HG03064 (cell line): ENCODE results near the gene ADD2.
"Not testable (repeated sequence)": the region's sequence is repeated elsewhere in the genome, so short reads cannot be mapped to it uniquely, and the experiment has no call there.

Experiments
- ATAC-seq: cut with Tn5 transposase; IDR thresholded peaks from one replicate; pipeline ENCODE4 v1.9.1; 2021; ENCODE audit warnings: low read depth; ENCODE audit not compliant: unreplicated experiment

ADD2 gene

DNA sequence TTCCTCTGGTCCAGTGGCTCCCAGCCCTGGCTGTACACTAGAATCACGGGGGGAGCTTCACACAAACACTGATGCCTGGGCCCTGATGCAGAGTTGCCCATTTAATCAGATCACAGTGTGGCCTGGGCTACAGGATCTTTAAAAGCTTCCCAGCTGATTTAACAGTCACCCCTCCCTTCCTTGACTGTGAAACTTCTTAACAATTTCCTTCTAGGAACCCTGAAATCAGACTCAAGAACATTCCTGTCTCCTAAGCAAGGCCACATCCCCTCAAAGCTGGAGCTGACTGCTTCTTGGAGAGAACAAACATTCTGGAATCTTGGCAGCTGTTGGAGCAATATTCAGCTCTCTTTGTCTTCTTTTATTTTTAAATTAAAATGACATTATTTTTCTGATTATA lies 88.7 kb downstream of the ADD2 start:
- no peak for ATAC-seq

DNA sequence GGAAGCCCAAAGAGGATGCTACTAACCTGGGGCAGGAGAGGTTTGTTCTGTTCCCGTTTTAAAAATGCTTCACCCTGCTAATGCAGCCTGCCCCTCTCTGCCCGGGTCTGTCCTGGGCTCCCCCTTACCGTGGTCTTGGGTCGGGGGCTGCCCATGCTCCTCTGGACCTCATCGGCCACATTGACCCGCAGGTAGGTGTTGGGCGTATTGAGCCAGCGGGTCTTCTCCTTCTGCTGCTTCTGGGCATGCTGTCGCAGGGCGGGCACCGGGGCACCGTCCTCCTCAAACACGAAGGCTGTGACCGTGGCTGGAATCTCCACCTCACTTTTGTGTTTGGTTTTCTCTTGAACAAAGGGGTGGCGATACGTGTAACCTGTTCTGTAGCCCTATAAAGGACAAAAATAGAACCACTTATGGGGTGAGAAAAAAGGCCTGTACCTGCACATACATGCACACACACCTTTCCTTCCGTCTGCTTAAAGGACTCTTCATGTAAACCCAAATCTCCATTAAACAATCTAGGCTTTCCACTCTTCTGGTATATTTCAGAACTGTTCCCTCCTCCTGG lies 89.3 kb downstream of the ADD2 start:
- no peak for ATAC-seq

DNA sequence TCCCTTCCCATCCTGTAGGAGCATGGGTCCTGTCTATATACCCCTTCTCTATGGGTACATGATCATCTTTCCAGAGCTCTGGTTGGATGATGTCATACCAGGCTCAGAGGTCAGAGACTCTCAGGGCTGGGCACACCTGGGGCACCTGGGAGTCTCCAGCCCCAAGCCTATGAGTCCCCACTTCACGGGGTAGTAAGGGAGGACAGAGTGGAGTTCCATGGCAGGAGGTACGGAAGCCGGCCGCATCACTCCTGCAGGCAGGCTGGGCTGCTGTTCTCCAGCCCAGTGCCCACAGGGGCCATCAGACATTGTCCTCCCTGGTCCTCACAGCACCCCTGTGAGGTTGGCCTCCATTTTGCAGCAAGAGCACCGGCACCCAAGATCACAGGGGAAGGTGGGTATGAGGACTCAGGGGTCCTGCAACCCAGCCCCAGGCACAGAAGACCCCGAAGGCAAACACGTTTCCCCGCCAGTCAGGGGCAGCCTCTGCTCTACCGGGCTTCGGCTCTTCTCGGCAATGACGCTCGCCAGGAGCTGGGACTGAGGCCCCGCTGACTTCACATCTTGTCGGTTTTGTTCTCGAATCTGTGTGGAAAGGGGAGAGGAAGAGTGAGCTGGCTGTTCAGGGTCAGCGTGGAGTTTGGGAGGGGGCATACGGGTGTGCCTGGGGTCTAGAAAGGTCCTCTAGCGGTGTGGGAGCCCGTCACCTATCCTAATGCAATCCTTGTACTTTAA lies 91.5 kb downstream of the ADD2 start:
- ATAC-seq: no peak

DNA sequence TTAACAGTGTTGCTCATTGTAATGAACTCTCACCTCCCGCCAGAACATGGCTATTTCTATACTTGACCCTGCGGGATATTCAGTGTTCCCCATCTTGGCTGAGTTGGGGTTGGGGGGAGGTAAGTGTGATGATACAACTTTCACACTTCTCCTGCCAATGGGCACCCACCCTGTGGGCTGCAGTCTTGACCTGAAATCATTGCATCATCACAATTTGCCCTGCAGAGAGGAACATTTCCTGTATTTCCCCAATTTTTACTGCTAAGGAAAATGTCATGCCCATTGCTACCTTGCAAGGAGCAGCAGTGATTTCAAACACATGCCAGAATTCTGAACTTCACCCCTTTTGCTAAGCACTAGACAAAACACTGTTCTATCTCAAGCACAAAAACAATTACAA lies 92.1 kb downstream of the ADD2 start:
- ATAC-seq: no peak

DNA sequence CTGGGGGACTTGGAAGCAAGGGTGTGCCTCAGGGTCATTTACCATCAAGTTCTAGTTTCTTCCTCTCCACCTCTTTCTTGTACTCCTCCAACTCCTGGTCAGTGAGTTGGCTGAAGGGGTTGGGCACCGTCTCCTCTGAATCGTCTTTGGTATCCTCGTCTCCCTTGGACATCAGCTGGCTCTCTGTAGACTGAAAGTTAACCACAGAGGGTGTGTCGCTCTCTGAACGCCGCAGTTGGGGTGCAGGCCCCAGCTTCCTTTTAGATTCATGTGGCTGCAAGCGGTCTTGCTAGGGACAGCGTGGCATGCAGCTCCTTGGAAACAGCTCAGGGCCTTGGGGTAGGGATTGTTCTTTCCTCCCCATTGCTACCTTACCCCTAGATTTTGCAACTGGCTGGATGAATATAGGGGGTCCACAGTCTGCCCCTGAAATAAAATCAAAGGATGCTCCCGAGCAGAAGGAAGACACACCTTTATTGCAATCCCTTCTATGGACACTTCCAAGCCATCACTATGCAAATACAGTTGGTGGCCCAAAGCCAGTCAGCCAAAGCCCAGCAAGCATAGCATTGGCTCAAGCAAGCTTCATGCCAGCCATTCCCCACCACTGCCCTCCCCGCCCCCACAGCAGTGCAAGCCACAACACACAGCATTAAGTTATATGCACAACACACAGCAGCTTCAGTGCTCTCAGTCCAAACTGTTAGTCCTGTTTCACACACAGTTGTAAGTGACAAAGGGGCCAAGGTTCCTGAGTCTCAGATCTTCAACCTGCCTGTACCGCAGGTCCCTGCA lies 93.2 kb downstream of the ADD2 start:
- no peak for ATAC-seq

DNA sequence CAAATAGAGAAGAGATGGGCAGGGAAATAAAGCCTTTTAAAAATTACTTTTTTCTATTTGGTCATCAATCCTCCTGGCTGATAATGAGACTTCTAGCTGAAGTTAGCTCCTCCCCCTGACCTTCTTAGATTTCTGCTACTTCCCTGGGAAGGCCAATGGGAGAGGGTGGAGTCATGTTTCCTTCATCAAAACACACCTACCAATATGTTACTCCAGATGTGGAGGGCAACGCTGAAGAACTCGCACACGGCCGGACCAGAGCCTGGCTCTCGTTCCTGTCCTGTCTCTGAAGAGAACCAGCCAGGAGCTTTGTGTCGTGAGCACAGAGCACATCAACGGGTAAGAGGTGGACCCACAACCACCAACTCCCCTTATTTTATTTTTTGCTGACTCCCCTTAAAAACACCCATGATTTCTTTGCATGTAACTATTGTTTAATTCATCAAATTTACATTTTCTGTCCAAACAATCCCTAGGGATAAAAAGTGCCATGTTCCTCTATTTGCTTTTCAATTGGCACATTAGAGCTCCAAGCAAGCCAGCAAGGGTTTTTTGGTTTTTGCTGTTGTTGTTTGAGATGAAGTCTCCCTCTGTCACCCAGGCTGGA lies 94.9 kb downstream of the ADD2 start:
- no peak for ATAC-seq

DNA sequence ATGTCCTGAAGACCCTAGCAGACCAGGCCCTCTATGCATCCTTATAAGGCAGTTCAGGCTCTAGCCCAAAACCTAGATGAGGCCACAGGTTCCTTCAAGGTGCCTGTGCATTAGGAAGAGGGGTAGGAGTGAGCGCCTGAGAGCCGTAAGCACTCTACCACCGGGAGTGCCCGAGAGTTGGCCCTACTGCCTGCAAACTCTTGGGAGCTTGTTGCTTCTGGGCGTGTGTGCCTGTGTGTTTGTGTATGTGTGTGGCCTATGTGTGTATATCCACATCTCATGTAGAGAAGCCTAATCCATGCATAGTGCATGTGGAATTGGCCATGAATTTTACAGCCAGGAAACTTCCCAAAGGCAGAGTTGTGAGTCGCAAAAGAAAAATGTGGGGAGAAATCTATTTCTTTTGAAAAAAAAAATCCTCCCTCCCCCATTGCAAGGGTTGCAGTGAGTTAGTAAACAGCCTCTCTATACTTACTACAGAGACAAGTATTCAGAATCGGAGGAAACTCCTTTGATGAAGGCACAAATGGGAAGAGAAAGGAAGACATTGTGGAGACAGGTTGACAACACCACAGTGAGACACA lies 96.8 kb downstream of the ADD2 start:
- ATAC-seq: no peak

DNA sequence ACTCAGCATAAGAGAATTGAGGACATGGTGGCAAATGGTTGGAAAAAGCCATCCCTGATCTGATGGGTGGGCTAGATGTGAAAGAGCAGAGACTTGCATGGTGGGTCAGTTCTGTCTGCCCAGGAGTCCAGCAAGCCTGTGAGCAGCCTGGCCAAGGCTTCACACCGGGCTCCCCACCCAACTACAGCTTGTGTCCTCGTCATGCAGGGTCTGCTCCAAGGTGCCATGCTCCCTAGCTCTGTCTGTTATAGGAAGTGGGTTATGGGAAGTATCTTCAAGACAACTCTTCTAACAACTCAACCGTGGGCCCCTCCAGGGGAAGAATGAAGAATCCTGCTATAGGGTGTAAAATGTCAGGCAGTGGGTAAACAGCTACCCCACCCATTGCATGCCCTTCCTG lies 97.4 kb downstream of the ADD2 start:
- ATAC-seq: no peak

DNA sequence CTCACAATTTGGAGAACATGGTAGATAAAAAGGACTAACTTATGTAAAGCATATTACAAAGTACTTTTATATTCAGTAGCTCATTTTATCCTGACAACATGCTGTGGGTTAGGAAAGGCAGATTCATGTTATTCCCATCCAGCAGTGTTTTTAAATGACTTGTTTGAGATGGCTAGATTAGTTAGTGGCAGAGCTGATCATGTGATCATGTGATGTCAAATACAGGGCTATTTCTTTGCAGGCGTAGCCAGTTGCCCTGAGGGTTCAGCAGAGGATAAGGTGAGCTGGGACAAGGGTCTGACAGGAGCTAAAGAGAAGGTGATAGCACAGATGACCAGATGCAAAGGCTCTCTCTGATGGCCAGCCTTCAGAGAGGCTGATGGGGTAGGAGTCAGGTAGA lies 97.8 kb downstream of the ADD2 start:
- no peak for ATAC-seq

DNA sequence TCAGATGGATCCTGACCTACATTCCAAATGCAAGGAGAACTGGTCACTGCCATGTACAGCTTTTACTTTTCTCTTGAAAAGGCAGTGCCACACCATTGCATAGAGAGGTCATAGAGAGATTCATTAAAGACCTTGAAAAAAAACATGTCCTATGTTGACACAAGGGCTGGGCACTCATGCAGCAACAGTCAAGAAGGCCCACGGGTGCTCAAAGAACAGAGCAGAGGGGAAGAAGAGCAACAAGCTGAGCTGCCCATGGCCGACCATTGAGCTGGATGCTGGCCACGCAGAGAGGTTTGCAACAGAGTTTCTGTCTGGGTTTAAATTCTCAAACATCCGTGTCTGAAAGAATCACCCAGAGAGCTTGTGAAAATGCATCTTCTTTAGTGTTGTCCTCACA lies 99.1 kb downstream of the ADD2 start:
- no peak for ATAC-seq

DNA sequence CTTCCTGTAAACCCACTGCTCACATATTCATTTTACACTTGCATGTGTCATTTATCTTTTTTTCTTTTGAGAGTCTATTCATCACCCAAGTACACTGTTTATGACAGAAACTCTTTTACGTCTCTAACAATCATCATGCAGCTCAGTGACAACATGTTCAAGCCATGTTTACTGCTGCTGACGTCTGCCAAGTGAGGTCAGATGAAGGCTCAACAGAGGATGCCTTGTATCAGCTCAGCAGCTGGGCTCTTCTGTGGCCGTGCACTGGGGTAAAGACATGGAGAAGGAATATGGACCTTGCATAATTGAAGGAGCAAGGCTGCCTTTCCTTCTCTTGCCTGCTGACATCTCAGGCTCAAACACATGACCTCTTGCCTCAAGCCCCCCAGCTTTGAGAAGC lies 99.6 kb downstream of the ADD2 start:
- ATAC-seq: no peak

DNA sequence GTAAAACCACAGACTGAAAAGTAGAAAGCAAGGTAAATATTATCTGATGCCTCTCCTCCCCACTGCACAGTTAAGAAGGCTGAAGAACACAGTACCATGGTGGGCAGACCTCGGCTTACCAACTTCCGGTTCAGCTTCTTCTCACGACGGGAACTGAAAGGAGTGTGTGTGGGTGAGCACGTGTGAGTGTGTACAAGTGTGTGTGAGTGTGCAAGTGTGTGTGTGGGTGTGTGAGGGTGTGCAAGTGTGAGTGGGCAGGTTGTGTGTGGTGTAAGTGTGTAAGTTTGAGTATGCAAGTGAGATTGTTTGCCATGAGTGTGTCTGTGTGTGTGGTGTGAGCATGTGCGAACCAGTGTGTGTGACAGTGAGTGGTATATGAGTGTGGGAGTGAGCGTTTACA lies 103.5 kb downstream of the ADD2 start:
- no peak for ATAC-seq

DNA sequence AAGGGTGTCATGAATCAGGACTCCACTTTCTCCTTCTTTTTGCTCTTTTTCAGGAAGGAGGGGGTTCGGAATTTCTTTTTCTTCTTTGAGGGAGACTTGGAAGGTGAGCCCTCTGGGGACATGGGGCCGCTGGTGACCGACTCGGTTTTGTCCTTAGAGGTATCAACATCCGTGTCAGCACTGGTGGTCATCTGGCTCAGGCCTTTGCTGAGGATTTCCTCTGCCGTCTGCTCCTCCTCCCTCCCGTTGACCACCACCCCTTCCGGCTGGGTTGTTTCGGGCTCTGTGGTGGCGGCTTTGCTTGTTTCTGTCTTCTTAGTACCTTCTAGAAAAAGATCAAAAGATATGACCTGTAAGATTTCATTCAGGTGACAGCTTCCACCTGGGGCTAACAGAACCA lies 104.6 kb downstream of the ADD2 start:
- no peak for ATAC-seq

DNA sequence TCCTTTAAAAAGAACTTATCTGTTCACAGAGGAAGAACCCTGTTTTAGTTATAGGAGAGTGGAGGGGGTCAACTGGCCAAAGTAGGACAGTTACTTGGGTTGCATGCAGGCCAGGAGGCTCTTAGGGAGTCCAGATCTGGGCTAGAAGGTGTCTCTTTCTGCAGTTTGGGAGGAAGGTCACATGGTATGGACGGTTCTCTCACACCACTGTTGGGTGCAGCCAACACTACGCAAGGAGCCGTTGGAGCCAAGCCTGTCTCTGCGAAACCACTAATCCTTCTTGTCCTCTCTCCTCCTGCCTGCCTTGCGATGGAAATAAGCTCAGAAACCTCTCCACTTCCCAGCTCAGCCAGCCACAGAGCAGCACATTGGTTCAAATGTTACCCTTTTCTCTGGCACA lies 108.4 kb downstream of the ADD2 start:
- ATAC-seq: no peak

DNA sequence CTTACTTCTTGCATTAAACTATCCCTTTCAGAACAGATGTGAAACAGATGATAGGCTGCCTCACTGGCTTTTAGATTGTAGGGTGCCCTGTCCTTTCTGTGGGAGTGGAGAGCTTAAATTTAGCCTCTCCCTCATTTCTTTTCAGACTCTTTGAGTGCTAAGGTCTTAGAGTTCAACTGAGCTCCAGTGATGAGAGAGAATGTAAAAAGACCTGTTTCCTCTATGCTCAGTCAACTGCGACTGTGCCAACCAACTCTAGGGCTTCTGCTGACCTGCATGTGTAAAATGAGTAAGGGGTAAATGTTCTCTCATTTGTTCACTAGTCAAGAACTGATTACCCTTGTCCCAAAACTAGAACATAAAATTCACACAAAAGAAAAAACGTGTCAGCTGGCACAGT lies 109.5 kb downstream of the ADD2 start:
- no peak for ATAC-seq

DNA sequence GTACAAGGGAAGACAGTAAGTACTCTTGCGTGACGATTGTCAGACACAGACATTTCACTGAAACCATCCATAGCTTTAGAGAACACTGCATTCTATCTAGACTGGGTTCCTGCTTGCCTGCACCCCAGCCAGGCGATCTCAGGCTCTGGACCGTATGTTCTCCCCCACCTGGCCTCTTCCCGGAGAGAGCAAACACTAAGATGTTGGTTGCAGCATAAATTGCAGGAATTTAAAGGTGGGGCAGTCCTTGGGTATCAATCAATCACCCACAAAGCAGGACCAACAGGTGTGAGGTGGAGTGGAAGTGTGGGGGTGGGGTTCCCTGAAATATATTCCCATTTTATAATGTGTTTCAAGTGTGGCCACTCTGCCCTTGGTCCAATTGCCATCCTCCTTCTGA lies 110.8 kb downstream of the ADD2 start:
- ATAC-seq: no peak

DNA sequence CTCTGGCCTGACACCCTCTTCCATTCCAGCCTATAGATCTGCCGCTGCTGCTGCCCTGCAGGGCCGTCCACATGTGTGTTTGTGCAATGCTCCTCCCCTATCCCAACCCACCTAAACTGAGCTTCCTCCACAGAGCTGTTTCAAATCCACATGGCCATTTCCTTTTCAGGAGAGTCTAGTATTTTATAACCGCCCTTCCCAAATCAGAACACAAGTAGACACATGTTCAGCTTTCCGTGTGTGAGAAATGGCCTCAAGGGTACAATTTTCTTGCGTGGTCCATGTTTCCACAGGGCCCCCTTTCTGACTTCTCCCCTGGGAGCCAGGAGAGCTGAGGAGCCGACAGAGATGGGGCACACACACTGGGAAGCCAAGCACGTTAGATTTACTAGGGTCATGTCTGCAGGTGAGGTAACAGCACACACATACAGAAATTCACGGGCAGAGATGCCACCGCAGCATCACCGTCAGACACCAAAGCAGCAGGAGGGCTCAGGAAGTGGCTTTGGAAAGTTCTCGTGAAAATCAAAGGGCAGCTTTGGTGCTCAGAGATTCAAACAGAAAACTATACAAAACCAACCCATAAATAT lies 111.5 kb downstream of the ADD2 start:
- ATAC-seq: no peak

DNA sequence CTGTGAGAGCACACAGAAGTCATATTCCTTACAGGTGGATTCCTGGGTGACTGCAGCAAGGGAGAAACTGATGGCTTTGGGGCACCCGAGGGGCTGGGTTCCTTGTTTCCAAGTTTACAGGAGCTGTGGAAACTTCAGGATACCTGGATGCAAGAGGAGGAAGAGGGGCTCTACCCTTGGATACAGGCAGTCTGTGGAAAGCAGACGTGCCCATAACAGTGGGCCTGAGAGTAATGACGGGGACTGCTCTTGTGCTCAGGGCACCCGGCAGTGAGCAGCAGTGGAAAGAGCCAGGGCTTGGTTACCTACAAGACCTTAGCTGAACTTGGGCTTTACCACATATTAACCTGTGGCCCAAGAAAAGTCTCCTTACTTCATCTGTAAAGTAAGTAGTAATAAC lies 112.2 kb downstream of the ADD2 start:
- no peak for ATAC-seq

DNA sequence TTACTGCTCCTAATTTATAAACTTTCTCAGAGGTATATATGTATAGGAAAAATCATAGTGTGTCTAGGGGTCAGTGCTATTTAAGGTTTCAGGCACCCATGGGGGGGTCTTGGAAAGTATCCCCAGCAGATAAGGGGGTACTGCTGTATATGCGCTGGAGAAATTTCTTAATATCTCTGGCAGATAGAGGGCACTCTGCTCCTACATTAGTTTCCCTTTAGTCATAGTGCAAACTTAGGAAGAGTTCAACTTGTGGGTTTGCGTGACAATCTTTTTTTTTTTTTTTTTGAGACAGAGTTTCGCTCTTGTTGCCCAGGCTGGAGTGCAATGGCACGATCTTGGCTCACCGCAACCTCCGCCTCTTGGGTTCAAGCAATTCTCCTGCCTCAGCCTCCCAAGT lies 112.8 kb downstream of the ADD2 start:
- ATAC-seq: not testable (repeated sequence)

DNA sequence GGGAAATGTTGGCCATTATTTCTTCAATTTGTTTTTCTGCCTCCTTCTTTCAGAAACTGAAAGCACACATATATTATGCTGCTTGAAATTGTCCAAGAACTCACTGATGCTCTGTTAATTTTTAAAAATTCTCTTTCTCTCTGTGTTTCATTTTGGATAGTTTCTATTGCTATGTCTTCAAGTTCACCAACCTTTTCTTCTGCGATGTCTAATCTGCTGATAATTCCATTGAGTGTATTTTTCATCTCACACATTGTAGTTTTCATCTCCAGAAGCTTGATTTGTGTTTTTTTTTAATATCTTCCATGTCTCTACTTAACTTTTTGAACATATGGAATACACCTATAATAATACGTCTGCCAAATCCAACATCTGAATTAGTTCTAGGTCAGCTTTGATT lies 116.3 kb downstream of the ADD2 start:
- no peak for ATAC-seq

DNA sequence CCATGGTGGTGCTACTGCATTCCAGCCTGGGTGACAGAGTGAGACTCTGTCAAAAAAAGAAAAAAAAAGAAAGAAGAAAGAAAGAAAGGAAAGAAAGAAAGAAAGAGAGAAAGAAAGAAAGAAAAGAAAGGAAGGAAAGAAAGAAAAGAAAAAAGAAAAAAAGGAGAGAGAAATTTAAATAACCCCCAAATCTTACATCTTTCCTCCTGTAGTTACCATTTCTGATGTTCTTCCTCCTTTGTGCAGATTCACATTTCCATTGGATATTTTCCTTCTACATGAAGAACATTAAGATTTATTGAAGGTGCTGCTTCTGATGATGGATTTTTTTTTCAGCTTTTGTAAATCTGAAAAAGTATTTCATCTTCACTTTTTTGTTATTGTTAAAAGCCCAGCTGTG lies 117.0 kb downstream of the ADD2 start:
- ATAC-seq: no peak
